K562 (cell line): ENCODE measurements around the gene CDC5L. TPM values are rescaled to one million over a fixed set of nuclear protein-coding genes. Genes with fewer than 3 reads are reported as not detected.

ENCODE experiments used
- ARID2 ChIP-seq: fragments of 450-650 bp; IDR thresholded peaks from 2 replicates; pipeline ENCODE4 v1.6.1; 2017; ENCODE audit warnings: antibody characterized with exemption, mild to moderate bottlenecking
- ARID3B ChIP-seq: fragments of 250-450 bp; sonication (Bioruptor Pico); IDR thresholded peaks from 2 replicates; pipeline ENCODE4 v1.4.0; 2020; ENCODE audit warnings: borderline replicate concordance
- BRD4 ChIP-seq: fragments of 200-600 bp; sonication (generic); IDR thresholded peaks from 2 replicates; pipeline ENCODE4 v1.6.1; 2017; ENCODE audit warnings: inconsistent platforms
- CREM ChIP-seq: IDR thresholded peaks from 2 replicates; pipeline ENCODE4 v1.6.1; 2014; ENCODE audit warnings: antibody characterized with exemption, low read depth
- CTCF ChIP-seq, 3 experiments: IDR thresholded peaks in 2 of 3; conservative IDR thresholded peaks in 1 of 3; 2 replicates each; pipeline ENCODE4 v1.5.1; 2011 to 2012; ENCODE audit warnings: low read length in 3 of 3, mild to moderate bottlenecking in 3 of 3, control low read depth in 2 of 3, improper control_type of control experiment in 1 of 3, inconsistent platforms in 1 of 3, low read depth in 1 of 3, mixed read lengths in 1 of 3, moderate library complexity in 1 of 3; ENCODE audit not compliant: insufficient read depth in 2 of 3
- ESRRA ChIP-seq: fragments of 450-650 bp; IDR thresholded peaks from 2 replicates; pipeline ENCODE4 v1.6.1; 2014; ENCODE audit warnings: low read depth, mild to moderate bottlenecking, moderate library complexity, borderline replicate concordance
- ETS1 ChIP-seq: conservative IDR thresholded peaks from 2 replicates; pipeline ENCODE4 v1.6.1; 2011; ENCODE audit warnings: low read depth, mild to moderate bottlenecking, low read length; ENCODE audit not compliant: control insufficient read depth
- FOXM1 ChIP-seq, 2 experiments: fragments of 450-650 bp in 1 of 2; sonication (generic) in 1 of 2; formaldehyde crosslinking in 1 of 2; IDR thresholded peaks; 2 replicates each; pipeline versions ENCODE4 v1.6.1 to v1.9.0; 2017 to 2022; ENCODE audit warnings: low read depth in 2 of 2, mild to moderate bottlenecking in 2 of 2, missing genetic modification reagents in 1 of 2, moderate library complexity in 1 of 2
- JUND ChIP-seq, 2 experiments: IDR thresholded peaks; 2 replicates in 1 of 2; 3 replicates in 1 of 2; pipeline ENCODE4 v1.6.1; 2011; ENCODE audit warnings: borderline replicate concordance in 2 of 2, low read depth in 2 of 2, low read length in 2 of 2, improper control_type of control experiment in 1 of 2, missing biosample characterization in 1 of 2, missing genetic modification characterization in 1 of 2, missing genetic modification reagents in 1 of 2
- MYC ChIP-seq, 2 experiments: fragments of 250-450 bp in 1 of 2; sonication (Bioruptor Pico) in 1 of 2; IDR thresholded peaks; 2 replicates each; pipeline versions ENCODE4 v1.5.1 to v1.6.1; 2012 to 2021; ENCODE audit warnings: low read depth in 2 of 2, borderline replicate concordance in 1 of 2, improper control_type of control experiment in 1 of 2, low read length in 1 of 2, mild to moderate bottlenecking in 1 of 2, moderate library complexity in 1 of 2
- SNAPC5 ChIP-seq: fragments of 250-450 bp; sonication (Bioruptor Pico); IDR thresholded peaks from 2 replicates; pipeline ENCODE4 v1.8.0; 2021; ENCODE audit warnings: moderate library complexity, mild to moderate bottlenecking, inconsistent platforms
- VEZF1 ChIP-seq: fragments of 200-800 bp; sonication (Bioruptor generic); IDR thresholded peaks from 2 replicates; pipeline ENCODE4 v1.6.1; 2017; ENCODE audit warnings: missing genetic modification characterization, missing compliant biosample characterization
- ZNF232 ChIP-seq: sonication (generic); formaldehyde crosslinking; IDR thresholded peaks from 2 replicates; pipeline ENCODE4 v1.8.0; 2022; ENCODE audit warnings: mild to moderate bottlenecking, missing genetic modification reagents
- polyA plus RNA-seq, 8 experiments: library from polyadenylated mRNA; depleted of rRNA in 4 of 8; stranded (reverse) in 5 of 8; unstranded in 3 of 8; fragments of >200 nt; fragmentation: Nextera tagmentation in 2 of 8; fragmentation: Illumina TruSeq in 1 of 8; extraction: Ambion mirVana in 2 of 8; extraction: Trizol in 1 of 8; gene quantifications; 2 replicates each; pipeline versions ENCODE4 v1.2.1 to v1.2.3, GENCODE V29; 2011 to 2014; ENCODE audit warnings: inconsistent platforms in 1 of 8, missing spikeins in 1 of 8
- total RNA-seq, 7 experiments: library from RNA; depleted of rRNA in 6 of 7; stranded (reverse); fragments of >200 nt in 6 of 7; fragmentation: Illumina TruSeq in 2 of 7; extraction: Trizol in 2 of 7; gene quantifications; 2 replicates each; pipeline versions ENCODE4 v1.2.1 to v1.2.3, GENCODE V29; 2011 to 2021; ENCODE audit warnings: low replicate concordance in 1 of 7

CDC5L gene
- total and polyA plus RNA-seq, 9 of the 15 experiments (the other 6 are each of a cell fraction or from before 2014, with no cell fraction given), result 22.3 to 44.2 (median 30.8) TPM

GRCh38 chr6:44338228-44339122 lies 49.0 kb upstream of the CDC5L start (continued):
- no peak for TF ChIP-seq ETS1
- peak; percentile 87 to 96 (median 88) for TF ChIP-seq CTCF (IDR thresholded peaks at IDR 0.05 in 2 of 3, conservative IDR thresholded peaks at IDR 0.05 in 1 of 3; ENCODE audit: insufficient read depth in 2 of 3, low read depth in 1 of 3, low read length in 3 of 3)
- peak; percentile 40; the same call in 1 of the 2 replicates for TF ChIP-seq MYC (IDR thresholded peaks at IDR 0.05; ENCODE audit: low read depth, low read length)
- no peak for TF ChIP-seq MYC (CRISPR knock-in tag; IDR thresholded peaks at IDR 0.05; ENCODE audit: borderline replicate concordance, low read depth)
- TF ChIP-seq BRD4, result no peak
- TF ChIP-seq ARID2, result peak; percentile 88
- no peak for TF ChIP-seq VEZF1 (CRISPR knock-in tag)
- 0 out of 2 replicates have a peak, but pooled peaks have one; percentile 23 for TF ChIP-seq ZNF232
- TF ChIP-seq JUND (IDR thresholded peaks at IDR 0.05; ENCODE audit: borderline replicate concordance, low read depth, low read length), result 0 out of 2 replicates have a peak, but pooled peaks have one; percentile 41
- TF ChIP-seq JUND (tag; IDR thresholded peaks at IDR 0.05; ENCODE audit: borderline replicate concordance, low read depth, low read length), result peak; percentile 16; the same call in 1 of the 3 replicates
- no peak for TF ChIP-seq ARID3B (CRISPR knock-in tag)
- peak; percentile 99 for TF ChIP-seq ESRRA
- TF ChIP-seq FOXM1 (IDR thresholded peaks at IDR 0.05; ENCODE audit: low read depth), result no peak
- TF ChIP-seq FOXM1 (CRISPR knock-in tag; IDR thresholded peaks at IDR 0.05; ENCODE audit: low read depth), result 0 out of 2 replicates have a peak, but pooled peaks have one; percentile 36
- peak; percentile 60 for TF ChIP-seq CREM
- TF ChIP-seq SNAPC5 (CRISPR knock-in tag), result no peak
